HEK293 (cell line): ENCODE measurements around the gene RNF40.

Source experiments
- HOXA7 ChIP-seq: sonication (generic); formaldehyde crosslinking; IDR thresholded peaks from 2 replicates; pipeline ENCODE4 v1.8.1; 2022; ENCODE audit warnings: missing genetic modification reagents, borderline replicate concordance
- REST ChIP-seq: fragments of 450-650 bp; formaldehyde crosslinking; IDR thresholded peaks from 2 replicates; pipeline ENCODE4 v1.5.1; 2016; ENCODE audit warnings: missing biosample characterization, missing genetic modification characterization
- SP2 ChIP-seq: fragments of 450-650 bp; formaldehyde crosslinking; IDR thresholded peaks from 2 replicates; pipeline ENCODE4 v1.5.1; 2016; ENCODE audit warnings: missing biosample characterization, missing genetic modification characterization
- SP7 ChIP-seq: fragments of 450-650 bp; formaldehyde crosslinking; IDR thresholded peaks from 2 replicates; pipeline ENCODE4 v1.5.1; 2016; ENCODE audit warnings: missing biosample characterization, missing genetic modification characterization
- ZBTB26 ChIP-seq: fragments of 450-650 bp; formaldehyde crosslinking; optimal IDR thresholded peaks from 2 replicates; pipeline ENCODE3; 2016; ENCODE audit warnings: missing biosample characterization, mild to moderate bottlenecking, missing genetic modification characterization
- ZBTB7A ChIP-seq: fragments of 450-650 bp; formaldehyde crosslinking; IDR thresholded peaks from 2 replicates; pipeline ENCODE4 v1.5.1; 2016; ENCODE audit warnings: low read depth, missing biosample characterization, missing genetic modification characterization
- ZNF114 ChIP-seq: fragments of 450-650 bp; formaldehyde crosslinking; IDR thresholded peaks from 2 replicates; pipeline ENCODE4 v1.5.0; 2017; ENCODE audit warnings: missing biosample characterization, missing genetic modification characterization
- ZNF335 ChIP-seq: fragments of 450-650 bp; formaldehyde crosslinking; conservative IDR thresholded peaks from 2 replicates; pipeline ENCODE4 v1.5.1; 2016; ENCODE audit warnings: missing biosample characterization, missing genetic modification characterization
- ZXDB ChIP-seq: fragments of 450-650 bp; formaldehyde crosslinking; IDR thresholded peaks from 2 replicates; pipeline ENCODE4 v1.5.1; 2016; ENCODE audit warnings: missing biosample characterization, missing genetic modification characterization
- TF ChIP-seq, protein P1 (sequence below): fragments of 450-650 bp; formaldehyde crosslinking; IDR thresholded peaks from 2 replicates; pipeline ENCODE4 v1.5.1; 2016; ENCODE audit warnings: missing biosample characterization, missing genetic modification characterization, borderline replicate concordance
- TF ChIP-seq, protein P2 (sequence below): fragments of 450-650 bp; formaldehyde crosslinking; IDR thresholded peaks from 2 replicates; pipeline ENCODE4 v1.5.1; 2016; ENCODE audit warnings: missing biosample characterization, missing genetic modification characterization
- TF ChIP-seq, protein P3 (sequence below): fragments of 450-650 bp; formaldehyde crosslinking; IDR thresholded peaks from 2 replicates; pipeline ENCODE4 v1.5.1; 2016; ENCODE audit warnings: missing biosample characterization, missing genetic modification characterization

DNA sequence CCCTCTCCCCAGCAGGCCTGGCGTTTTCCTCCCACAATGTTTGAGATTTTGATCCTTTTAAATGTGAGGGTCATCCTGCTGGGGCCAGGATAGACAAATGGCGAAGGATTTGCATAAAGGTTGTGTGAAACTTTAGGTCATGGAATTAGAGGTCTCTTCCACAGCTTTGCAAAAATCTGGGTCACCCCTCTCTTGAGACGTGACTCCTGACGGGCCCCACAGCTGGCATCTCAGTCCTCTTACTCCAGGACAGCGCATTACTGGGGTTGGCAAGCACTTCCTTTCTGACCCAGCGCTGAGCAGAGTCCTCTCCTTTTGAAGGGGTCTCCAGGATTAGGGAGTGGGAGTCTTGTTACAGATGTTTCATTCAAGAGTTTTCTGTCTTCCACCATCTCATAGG is 17.5 kb downstream of the RNF40 start:
- TF ChIP-seq ZBTB26 (no peak), SP7 (tag by site-specific recombination) (no peak), ZNF335 (tag by site-specific recombination) (no peak), ZBTB7A (tag by site-specific recombination) (no peak), ZXDB (no peak), REST (tag by site-specific recombination) (no peak), ZNF114 (tag by site-specific recombination) (no peak), SP2 (no peak), HOXA7 (CRISPR knock-in tag) (no peak)
- TF ChIP-seq, protein P1, sequence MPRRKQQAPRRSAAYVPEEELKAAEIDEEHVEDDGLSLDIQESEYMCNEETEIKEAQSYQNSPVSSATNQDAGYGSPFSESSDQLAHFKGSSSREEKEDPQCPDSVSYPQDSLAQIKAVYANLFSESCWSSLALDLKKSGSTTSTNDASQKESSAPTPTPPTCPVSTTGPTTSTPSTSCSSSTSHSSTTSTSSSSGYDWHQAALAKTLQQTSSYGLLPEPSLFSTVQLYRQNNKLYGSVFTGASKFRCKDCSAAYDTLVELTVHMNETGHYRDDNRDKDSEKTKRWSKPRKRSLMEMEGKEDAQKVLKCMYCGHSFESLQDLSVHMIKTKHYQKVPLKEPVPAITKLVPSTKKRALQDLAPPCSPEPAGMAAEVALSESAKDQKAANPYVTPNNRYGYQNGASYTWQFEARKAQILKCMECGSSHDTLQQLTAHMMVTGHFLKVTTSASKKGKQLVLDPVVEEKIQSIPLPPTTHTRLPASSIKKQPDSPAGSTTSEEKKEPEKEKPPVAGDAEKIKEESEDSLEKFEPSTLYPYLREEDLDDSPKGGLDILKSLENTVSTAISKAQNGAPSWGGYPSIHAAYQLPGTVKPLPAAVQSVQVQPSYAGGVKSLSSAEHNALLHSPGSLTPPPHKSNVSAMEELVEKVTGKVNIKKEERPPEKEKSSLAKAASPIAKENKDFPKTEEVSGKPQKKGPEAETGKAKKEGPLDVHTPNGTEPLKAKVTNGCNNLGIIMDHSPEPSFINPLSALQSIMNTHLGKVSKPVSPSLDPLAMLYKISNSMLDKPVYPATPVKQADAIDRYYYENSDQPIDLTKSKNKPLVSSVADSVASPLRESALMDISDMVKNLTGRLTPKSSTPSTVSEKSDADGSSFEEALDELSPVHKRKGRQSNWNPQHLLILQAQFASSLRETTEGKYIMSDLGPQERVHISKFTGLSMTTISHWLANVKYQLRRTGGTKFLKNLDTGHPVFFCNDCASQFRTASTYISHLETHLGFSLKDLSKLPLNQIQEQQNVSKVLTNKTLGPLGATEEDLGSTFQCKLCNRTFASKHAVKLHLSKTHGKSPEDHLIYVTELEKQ, result no peak
- TF ChIP-seq, protein P2, sequence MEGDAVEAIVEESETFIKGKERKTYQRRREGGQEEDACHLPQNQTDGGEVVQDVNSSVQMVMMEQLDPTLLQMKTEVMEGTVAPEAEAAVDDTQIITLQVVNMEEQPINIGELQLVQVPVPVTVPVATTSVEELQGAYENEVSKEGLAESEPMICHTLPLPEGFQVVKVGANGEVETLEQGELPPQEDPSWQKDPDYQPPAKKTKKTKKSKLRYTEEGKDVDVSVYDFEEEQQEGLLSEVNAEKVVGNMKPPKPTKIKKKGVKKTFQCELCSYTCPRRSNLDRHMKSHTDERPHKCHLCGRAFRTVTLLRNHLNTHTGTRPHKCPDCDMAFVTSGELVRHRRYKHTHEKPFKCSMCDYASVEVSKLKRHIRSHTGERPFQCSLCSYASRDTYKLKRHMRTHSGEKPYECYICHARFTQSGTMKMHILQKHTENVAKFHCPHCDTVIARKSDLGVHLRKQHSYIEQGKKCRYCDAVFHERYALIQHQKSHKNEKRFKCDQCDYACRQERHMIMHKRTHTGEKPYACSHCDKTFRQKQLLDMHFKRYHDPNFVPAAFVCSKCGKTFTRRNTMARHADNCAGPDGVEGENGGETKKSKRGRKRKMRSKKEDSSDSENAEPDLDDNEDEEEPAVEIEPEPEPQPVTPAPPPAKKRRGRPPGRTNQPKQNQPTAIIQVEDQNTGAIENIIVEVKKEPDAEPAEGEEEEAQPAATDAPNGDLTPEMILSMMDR (tag by site-specific recombination), result no peak
- TF ChIP-seq, protein P3, sequence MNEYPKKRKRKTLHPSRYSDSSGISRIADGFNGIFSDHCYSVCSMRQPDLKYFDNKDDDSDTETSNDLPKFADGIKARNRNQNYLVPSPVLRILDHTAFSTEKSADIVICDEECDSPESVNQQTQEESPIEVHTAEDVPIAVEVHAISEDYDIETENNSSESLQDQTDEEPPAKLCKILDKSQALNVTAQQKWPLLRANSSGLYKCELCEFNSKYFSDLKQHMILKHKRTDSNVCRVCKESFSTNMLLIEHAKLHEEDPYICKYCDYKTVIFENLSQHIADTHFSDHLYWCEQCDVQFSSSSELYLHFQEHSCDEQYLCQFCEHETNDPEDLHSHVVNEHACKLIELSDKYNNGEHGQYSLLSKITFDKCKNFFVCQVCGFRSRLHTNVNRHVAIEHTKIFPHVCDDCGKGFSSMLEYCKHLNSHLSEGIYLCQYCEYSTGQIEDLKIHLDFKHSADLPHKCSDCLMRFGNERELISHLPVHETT (tag by site-specific recombination), result no peak
